HepG2 (cell line): ENCODE data around the gene FBXO11. TPM values are rescaled to one million over a fixed set of nuclear protein-coding genes. Genes with fewer than 3 reads are reported as not detected.

Experiments used
- BRCA1 ChIP-seq: sonication (generic); formaldehyde crosslinking; IDR thresholded peaks from 2 replicates; pipeline ENCODE4 v1.4.0; 2020; ENCODE audit warnings: missing genetic modification reagents
- NFIC ChIP-seq: IDR thresholded peaks from 2 replicates; pipeline ENCODE4 v1.6.1; 2012; ENCODE audit warnings: mild to moderate bottlenecking, low read length, inconsistent platforms
- ZBTB7B ChIP-seq: sonication (generic); formaldehyde crosslinking; IDR thresholded peaks from 2 replicates; pipeline ENCODE4 v1.4.0; 2020; ENCODE audit warnings: missing genetic modification reagents
- ZNF350 ChIP-seq: sonication (generic); formaldehyde crosslinking; IDR thresholded peaks from 2 replicates; pipeline ENCODE4 v1.4.0; 2020; ENCODE audit warnings: mild to moderate bottlenecking, low read depth, missing genetic modification reagents, borderline replicate concordance
- ZNF746 ChIP-seq: sonication (generic); formaldehyde crosslinking; IDR thresholded peaks from 2 replicates; pipeline ENCODE4 v1.8.0; 2022; ENCODE audit warnings: mild to moderate bottlenecking, missing genetic modification reagents
- polyA plus RNA-seq, 8 experiments: library from polyadenylated mRNA; depleted of rRNA in 3 of 8; stranded (reverse) in 7 of 8; unstranded in 1 of 8; fragments of >200 nt; fragmentation: Illumina TruSeq in 4 of 8; extraction: Trizol in 4 of 8; gene quantifications; 2 replicates each; pipeline versions ENCODE4 v1.2.1 to v1.2.3, GENCODE V29; 2011 to 2016; ENCODE audit warnings: low read depth in 4 of 8, missing spikeins in 1 of 8, mixed read lengths in 1 of 8; ENCODE audit not compliant: insufficient read depth in 1 of 8
- total RNA-seq, 5 experiments: library from RNA; depleted of rRNA; stranded (reverse); fragments of >200 nt; fragmentation: Illumina TruSeq; extraction: Trizol; gene quantifications; 2 replicates each; pipeline ENCODE4 v1.2.3, GENCODE V29; 2016; ENCODE audit warnings: low read depth in 1 of 5
- TF ChIP-seq, protein P1 (sequence below): sonication (generic); formaldehyde crosslinking; IDR thresholded peaks from 2 replicates; pipeline ENCODE4 v1.5.1; 2020; ENCODE audit warnings: mild to moderate bottlenecking, missing genetic modification reagents, moderate library complexity
- TF ChIP-seq, protein P2 (sequence below): sonication (generic); formaldehyde crosslinking; IDR thresholded peaks from 2 replicates; pipeline ENCODE4 v1.4.0; 2020; ENCODE audit warnings: mild to moderate bottlenecking, missing genetic modification reagents
- TF ChIP-seq, protein P3 (sequence below): fragments of 450-650 bp; IDR thresholded peaks from 2 replicates; pipeline ENCODE4 v1.6.1; 2017; ENCODE audit warnings: mild to moderate bottlenecking
- TF ChIP-seq, protein P4 (sequence below): sonication (generic); formaldehyde crosslinking; IDR thresholded peaks from 2 replicates; pipeline ENCODE4 v1.5.0; 2020; ENCODE audit warnings: missing genetic modification reagents, mild to moderate bottlenecking, borderline replicate concordance
- TF ChIP-seq, protein P5 (sequence below): IDR thresholded peaks from 2 replicates; pipeline ENCODE4 v1.6.1; 2016; ENCODE audit warnings: low read depth

The FBXO11 gene
- total and polyA plus RNA-seq, 2 of the 13 experiments (the other 11 are each of a cell fraction or from before 2014, with no cell fraction given): 27.9 to 47.6 TPM

DNA sequence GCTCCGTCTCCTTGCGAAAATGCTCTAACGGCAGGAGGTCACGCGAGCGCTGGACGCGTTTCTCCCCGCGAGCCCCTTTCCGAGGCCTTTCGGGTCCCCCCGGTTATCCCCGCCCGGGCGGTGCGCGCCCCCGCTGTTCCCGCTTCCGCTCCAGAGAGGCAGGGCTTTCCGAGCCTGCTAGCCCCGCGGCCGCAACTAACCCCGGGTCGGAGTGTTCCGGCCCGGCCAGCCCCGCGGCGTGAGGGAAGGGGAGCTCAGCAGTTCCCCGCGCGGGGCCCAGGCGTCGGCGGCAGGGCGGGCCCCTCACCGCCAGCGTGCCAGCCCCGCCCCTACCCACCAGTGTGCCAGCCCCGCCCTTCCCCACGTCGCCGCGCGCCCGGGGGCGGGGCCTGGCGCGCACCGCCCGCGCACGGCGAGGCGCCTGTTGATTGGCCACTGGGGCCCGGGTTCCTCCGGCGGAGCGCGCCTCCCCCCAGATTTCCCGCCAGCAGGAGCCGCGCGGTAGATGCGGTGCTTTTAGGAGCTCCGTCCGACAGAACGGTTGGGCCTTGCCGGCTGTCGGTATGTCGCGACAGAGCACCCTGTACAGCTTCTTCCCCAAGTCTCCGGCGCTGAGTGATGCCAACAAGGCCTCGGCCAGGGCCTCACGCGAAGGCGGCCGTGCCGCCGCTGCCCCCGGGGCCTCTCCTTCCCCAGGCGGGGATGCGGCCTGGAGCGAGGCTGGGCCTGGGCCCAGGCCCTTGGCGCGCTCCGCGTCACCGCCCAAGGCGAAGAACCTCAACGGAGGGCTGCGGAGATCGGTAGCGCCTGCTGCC is 123.4 kb downstream of the FBXO11 start, which contains the start of gene MSH6 (continued):
- TF ChIP-seq, protein P1, sequence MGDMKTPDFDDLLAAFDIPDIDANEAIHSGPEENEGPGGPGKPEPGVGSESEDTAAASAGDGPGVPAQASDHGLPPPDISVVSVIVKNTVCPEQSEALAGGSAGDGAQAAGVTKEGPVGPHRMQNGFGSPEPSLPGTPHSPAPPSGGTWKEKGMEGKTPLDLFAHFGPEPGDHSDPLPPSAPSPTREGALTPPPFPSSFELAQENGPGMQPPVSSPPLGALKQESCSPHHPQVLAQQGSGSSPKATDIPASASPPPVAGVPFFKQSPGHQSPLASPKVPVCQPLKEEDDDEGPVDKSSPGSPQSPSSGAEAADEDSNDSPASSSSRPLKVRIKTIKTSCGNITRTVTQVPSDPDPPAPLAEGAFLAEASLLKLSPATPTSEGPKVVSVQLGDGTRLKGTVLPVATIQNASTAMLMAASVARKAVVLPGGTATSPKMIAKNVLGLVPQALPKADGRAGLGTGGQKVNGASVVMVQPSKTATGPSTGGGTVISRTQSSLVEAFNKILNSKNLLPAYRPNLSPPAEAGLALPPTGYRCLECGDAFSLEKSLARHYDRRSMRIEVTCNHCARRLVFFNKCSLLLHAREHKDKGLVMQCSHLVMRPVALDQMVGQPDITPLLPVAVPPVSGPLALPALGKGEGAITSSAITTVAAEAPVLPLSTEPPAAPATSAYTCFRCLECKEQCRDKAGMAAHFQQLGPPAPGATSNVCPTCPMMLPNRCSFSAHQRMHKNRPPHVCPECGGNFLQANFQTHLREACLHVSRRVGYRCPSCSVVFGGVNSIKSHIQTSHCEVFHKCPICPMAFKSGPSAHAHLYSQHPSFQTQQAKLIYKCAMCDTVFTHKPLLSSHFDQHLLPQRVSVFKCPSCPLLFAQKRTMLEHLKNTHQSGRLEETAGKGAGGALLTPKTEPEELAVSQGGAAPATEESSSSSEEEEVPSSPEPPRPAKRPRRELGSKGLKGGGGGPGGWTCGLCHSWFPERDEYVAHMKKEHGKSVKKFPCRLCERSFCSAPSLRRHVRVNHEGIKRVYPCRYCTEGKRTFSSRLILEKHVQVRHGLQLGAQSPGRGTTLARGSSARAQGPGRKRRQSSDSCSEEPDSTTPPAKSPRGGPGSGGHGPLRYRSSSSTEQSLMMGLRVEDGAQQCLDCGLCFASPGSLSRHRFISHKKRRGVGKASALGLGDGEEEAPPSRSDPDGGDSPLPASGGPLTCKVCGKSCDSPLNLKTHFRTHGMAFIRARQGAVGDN (CRISPR knock-in tag): peak; percentile 98
- TF ChIP-seq, protein P2, sequence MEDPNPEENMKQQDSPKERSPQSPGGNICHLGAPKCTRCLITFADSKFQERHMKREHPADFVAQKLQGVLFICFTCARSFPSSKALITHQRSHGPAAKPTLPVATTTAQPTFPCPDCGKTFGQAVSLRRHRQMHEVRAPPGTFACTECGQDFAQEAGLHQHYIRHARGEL (CRISPR knock-in tag): 0 out of 2 replicates have a peak, but pooled peaks have one; percentile 49
- TF ChIP-seq, protein P3, sequence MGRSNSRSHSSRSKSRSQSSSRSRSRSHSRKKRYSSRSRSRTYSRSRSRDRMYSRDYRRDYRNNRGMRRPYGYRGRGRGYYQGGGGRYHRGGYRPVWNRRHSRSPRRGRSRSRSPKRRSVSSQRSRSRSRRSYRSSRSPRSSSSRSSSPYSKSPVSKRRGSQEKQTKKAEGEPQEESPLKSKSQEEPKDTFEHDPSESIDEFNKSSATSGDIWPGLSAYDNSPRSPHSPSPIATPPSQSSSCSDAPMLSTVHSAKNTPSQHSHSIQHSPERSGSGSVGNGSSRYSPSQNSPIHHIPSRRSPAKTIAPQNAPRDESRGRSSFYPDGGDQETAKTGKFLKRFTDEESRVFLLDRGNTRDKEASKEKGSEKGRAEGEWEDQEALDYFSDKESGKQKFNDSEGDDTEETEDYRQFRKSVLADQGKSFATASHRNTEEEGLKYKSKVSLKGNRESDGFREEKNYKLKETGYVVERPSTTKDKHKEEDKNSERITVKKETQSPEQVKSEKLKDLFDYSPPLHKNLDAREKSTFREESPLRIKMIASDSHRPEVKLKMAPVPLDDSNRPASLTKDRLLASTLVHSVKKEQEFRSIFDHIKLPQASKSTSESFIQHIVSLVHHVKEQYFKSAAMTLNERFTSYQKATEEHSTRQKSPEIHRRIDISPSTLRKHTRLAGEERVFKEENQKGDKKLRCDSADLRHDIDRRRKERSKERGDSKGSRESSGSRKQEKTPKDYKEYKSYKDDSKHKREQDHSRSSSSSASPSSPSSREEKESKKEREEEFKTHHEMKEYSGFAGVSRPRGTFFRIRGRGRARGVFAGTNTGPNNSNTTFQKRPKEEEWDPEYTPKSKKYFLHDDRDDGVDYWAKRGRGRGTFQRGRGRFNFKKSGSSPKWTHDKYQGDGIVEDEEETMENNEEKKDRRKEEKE: no peak
- TF ChIP-seq, protein P4, sequence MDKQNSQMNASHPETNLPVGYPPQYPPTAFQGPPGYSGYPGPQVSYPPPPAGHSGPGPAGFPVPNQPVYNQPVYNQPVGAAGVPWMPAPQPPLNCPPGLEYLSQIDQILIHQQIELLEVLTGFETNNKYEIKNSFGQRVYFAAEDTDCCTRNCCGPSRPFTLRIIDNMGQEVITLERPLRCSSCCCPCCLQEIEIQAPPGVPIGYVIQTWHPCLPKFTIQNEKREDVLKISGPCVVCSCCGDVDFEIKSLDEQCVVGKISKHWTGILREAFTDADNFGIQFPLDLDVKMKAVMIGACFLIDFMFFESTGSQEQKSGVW (CRISPR knock-in tag): peak; percentile 92; the same call in 1 of the 2 replicates
- TF ChIP-seq ZNF746 (CRISPR knock-in tag) (no peak), BRCA1 (no peak; the same call in 1 of the 2 replicates), ZBTB7B (CRISPR knock-in tag) (peak; percentile 66), ZNF350 (CRISPR knock-in tag) (peak; percentile 78), NFIC (no peak; the same call in 1 of the 2 replicates)
- TF ChIP-seq, protein P5, sequence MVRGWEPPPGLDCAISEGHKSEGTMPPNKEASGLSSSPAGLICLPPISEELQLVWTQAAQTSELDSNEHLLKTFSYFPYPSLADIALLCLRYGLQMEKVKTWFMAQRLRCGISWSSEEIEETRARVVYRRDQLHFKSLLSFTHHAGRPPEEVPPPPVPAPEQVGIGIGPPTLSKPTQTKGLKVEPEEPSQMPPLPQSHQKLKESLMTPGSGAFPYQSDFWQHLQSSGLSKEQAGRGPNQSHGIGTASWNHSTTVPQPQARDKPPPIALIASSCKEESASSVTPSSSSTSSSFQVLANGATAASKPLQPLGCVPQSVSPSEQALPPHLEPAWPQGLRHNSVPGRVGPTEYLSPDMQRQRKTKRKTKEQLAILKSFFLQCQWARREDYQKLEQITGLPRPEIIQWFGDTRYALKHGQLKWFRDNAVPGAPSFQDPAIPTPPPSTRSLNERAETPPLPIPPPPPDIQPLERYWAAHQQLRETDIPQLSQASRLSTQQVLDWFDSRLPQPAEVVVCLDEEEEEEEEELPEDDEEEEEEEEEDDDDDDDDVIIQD: no peak; the same call in 1 of the 2 replicates
- TF ChIP-seq, all 625 proteins: peak for 394
